ENCODE results near the gene ZC3H18.

DNA sequence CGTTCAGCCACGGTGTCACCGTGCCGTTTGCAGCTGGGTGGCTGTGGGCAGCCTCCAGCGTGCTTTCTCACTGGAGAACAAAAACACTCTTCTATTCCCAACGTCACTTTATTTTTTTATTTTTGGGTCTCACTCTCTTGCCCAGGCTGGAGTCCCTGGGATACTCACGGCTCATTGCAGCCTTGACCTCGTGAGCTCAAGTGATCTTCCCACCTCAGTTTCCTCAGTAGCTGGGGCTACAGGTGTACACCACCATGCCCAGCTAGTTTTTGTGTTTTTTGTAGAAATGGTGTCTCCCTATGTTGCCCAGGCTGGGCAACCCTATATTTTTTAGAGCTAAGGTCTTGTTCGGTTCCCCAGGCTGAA is 34.4 kb upstream of the ZC3H18 start:
- TF ChIP-seq, protein P1, sequence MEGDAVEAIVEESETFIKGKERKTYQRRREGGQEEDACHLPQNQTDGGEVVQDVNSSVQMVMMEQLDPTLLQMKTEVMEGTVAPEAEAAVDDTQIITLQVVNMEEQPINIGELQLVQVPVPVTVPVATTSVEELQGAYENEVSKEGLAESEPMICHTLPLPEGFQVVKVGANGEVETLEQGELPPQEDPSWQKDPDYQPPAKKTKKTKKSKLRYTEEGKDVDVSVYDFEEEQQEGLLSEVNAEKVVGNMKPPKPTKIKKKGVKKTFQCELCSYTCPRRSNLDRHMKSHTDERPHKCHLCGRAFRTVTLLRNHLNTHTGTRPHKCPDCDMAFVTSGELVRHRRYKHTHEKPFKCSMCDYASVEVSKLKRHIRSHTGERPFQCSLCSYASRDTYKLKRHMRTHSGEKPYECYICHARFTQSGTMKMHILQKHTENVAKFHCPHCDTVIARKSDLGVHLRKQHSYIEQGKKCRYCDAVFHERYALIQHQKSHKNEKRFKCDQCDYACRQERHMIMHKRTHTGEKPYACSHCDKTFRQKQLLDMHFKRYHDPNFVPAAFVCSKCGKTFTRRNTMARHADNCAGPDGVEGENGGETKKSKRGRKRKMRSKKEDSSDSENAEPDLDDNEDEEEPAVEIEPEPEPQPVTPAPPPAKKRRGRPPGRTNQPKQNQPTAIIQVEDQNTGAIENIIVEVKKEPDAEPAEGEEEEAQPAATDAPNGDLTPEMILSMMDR (IDR thresholded peaks at IDR 0.05; ENCODE audit: insufficient read depth, low read length), result no peak
- no peak for TF ChIP-seq POLR2AphosphoS5 (IDR thresholded peaks at IDR 0.05; ENCODE audit: low read depth)
- TF ChIP-seq, protein P2, sequence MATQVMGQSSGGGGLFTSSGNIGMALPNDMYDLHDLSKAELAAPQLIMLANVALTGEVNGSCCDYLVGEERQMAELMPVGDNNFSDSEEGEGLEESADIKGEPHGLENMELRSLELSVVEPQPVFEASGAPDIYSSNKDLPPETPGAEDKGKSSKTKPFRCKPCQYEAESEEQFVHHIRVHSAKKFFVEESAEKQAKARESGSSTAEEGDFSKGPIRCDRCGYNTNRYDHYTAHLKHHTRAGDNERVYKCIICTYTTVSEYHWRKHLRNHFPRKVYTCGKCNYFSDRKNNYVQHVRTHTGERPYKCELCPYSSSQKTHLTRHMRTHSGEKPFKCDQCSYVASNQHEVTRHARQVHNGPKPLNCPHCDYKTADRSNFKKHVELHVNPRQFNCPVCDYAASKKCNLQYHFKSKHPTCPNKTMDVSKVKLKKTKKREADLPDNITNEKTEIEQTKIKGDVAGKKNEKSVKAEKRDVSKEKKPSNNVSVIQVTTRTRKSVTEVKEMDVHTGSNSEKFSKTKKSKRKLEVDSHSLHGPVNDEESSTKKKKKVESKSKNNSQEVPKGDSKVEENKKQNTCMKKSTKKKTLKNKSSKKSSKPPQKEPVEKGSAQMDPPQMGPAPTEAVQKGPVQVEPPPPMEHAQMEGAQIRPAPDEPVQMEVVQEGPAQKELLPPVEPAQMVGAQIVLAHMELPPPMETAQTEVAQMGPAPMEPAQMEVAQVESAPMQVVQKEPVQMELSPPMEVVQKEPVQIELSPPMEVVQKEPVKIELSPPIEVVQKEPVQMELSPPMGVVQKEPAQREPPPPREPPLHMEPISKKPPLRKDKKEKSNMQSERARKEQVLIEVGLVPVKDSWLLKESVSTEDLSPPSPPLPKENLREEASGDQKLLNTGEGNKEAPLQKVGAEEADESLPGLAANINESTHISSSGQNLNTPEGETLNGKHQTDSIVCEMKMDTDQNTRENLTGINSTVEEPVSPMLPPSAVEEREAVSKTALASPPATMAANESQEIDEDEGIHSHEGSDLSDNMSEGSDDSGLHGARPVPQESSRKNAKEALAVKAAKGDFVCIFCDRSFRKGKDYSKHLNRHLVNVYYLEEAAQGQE (IDR thresholded peaks at IDR 0.05; ENCODE audit: insufficient replicate concordance, low read depth), result no peak
- TF ChIP-seq GABPA (IDR thresholded peaks at IDR 0.05; ENCODE audit: low read depth), result no peak

All from HL-60 (cell line).